ENCODE data around the gene RNF144B.

The RNF144B gene

DNA sequence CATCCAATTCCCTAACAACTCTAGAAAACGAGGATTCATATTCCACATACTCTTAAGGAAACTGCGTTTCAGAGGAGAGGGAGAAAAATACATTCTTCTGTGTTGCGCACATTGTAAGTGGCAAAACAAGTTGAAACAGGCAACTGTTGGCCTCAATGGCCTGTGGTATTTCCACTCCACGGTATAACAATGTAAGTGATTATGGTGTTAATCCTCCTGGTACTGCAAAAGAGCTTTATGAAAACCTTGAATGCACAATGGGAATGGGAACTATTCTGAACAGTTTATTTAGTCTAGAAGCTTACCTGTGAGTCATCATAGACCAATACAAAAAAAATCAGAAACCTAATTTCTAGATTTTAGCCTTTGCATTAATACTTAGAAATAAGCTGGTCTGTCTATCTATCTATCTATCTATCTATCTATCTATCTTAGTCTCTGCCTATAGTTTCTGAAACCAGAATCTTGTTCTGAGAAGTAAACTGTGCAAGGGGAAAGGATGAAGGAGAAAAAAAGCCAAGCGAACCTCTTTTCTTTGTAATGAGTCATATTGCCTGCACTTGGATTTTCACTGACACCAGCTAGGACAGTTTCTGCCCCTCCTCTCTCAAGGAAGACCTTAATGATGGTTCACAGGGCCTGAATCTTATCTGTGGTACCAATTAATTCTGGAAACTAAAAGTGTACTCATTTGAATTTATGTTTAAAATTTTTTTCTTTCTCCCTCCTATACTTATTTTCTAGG lies 101.5 kb downstream of the RNF144B start:
- DNase-seq (ENCODE audit: low spot score) = no peak

GRCh38 chr6:18489335-18489734 lies 102.2 kb downstream of the RNF144B start:
- no peak for DNase-seq (ENCODE audit: low spot score)

DNA sequence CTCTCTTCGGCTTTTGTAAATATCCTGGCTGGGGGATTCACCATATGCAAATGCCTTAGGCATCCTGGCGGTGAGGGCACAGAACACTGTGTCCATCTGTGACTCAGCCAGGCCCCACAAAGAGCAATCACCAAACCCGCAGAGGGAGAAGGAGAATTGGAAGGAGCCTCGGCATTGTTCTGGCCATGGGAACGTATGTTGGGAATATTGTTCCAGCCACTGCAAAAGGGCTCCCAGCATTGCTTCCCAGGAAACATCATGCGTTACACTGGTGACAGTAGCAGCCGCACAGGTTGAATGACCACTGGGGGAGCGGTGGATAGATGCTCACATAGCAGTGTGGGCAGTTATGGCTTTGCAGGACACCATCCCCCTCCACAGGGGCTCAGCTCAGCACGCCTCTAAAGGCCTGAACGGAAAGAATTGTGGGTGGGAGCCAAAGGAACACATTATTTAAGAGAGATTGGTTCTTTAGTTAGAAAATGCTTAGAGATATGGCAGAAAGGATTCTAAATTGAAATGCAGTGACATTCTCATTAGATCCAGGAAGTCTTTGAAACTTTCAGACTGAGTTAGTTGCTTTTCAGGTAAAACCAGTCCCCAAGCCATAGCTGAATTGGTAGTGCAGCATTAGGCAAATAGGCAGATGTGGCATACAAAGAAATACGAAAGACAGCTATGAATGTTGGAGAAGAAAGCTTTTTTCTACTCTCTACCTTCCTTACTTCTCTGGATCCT lies 104.3 kb downstream of the RNF144B start:
- DNase-seq (ENCODE audit: low spot score) = no peak

DNA sequence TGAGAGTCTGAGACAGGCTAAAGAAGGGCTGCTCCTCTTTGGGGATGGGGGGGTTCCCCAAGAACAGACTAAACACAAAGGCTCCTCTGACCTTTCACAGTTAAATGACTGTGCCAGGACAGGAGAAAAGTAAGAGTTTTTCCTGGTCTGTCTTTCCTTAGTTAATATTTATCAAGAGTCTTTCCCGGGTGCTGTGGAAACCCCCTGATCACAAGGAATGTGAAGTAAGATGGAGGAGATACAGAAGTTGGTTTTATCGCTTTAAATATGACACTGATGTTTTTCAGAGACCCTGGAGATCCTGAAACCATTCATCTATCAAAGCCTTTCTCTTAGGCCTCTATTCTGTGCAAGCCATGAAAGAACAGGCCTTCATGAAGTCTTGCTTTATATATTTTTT lies 105.8 kb downstream of the RNF144B start:
- no peak for DNase-seq (ENCODE audit: low spot score)

DNA sequence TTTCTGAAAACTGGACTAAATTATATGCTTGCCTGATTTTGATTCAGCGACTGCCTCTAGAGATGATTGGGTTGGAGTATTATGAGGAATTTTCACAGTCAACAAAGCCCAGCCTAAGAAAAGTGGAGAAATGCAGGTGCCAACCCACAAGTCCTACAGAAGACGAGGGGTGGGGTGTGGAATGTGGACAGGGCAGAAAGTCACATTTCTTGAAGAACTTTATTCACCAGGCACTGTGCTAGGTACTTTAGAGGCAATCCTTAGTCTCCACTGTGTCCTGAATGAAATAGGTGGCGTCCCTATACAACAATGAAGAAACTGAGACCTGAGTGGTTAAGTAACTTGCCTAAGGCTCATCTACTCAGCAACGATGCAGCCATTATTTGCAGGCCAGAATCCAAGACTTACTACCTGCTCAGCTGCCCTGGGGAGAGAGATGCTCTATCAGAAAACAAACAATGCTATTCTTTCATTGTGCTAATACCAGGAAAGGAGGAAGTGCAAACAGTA lies 106.3 kb downstream of the RNF144B start:
- no peak for DNase-seq (ENCODE audit: low spot score)

GRCh38 chr6:18493925-18494324 lies 106.8 kb downstream of the RNF144B start:
- DNase-seq (ENCODE audit: low spot score) = no peak

GRCh38 chr6:18495236-18495635 lies 108.1 kb downstream of the RNF144B start:
- DNase-seq (ENCODE audit: low spot score) = no peak

DNA sequence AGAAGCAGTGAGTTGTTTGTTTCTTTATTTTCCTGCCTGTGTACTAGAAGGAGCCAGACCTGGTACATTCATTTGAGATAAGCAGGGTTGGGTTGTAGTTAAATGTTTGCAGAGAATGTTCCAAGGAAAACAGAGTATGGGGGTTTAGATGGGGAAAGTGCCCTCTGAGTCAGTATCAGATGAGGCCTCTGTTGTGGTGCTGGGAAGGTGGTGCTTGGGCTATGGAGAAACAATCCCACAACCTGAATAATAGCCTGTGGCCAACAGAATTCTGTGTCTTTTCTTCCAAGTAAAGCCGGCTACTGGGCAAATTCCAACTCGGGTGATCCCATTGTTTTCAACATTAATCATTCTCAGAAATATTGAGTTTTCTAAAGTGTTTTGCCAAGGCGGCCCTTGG lies 109.3 kb downstream of the RNF144B start:
- DNase-seq (ENCODE audit: low spot score) = no peak

DNA sequence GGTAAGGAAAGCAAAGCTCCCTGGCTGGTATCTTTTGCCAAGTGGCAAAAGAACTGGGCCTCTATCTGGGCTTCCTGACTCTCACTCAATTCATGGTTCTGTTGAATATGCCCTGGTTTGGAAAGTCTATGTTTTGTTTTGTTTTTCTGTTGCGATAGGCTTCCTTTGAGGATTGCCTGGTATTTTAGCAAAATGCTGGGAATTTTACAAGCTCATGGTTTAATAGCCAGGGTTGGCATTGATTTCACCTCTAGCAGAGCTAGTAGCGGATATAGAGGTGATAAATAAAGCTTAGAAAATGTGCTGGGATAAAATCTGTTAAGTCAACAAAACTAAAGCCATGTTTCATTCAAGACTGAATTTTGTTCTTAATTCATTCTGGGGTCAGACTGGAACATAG lies 109.9 kb downstream of the RNF144B start:
- no peak for DNase-seq (ENCODE audit: low spot score)

DNA sequence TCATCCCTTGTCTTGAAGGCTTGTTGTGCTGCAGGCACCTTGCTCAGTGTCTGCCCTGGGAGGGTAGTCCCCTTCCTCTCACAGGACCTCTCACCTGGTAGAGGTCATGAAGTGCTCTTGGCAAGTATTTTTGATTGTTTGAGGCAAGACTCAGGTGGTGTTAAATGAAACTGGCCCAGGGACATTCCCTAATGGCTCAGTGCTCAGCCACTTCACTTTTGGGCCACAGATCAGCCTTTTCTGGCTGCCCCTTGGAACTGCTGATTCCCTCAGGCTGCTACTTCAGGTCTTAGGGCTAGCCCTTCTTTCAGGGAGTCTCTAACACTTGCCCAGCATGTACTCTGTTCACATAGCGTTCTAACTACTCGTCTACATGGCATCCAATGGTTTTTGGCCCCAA lies 111.3 kb downstream of the RNF144B start:
- no peak for DNase-seq (ENCODE audit: low spot score)

DNA sequence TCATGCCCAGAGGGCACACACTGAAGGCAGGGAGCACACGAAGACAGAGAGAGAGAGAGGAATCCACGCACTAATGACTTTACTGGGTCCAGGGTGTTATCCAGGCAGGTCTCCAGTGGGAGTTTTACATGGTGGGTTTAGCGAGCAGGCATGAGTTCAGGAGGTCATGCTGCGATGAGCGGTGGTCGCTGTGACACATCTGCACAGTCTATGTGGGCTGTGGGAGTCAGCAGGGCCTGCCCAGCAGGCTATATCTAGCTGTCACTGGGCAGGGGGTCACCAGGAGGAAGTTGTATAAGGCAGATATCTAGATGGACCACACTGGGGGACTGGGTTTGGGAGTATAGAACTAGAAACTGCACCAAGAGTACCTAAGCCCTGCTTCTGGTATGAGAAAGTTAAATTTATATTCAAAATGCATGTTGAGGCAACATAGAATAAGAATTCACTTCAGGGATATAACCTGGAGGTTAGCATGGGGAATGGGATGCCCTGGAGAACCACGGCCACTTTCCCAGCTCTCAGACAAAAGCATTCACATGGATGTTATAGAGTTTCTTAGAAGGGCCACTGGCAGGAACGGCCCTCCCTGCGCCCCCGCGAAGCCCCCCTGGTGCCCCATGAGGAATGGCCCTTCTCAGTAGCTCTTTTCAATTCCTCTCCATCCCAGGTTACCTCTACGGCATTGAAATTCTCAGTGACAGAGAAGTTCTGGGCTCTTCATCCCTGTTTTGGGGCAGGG lies 113.9 kb downstream of the RNF144B start:
- no peak for DNase-seq (ENCODE audit: low spot score)

DNA sequence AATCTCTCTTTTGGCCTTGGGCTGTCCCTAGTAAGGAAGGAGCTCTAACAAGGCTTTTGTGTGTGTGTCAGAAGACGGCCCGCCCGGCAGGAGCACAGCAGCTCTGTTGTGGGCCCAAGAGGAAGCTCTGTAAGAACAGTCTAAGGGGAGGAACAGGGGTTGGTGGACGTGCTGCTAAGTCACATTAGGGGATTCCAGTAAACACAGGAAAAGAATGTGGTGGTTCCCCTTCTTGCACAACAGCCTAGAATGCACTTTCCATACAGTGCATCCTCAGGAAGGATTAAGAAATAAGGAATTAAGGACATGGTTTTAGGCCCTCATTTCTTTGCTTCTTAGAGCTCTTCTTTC lies 114.5 kb downstream of the RNF144B start:
- DNase-seq (ENCODE audit: low spot score) = no peak

DNA sequence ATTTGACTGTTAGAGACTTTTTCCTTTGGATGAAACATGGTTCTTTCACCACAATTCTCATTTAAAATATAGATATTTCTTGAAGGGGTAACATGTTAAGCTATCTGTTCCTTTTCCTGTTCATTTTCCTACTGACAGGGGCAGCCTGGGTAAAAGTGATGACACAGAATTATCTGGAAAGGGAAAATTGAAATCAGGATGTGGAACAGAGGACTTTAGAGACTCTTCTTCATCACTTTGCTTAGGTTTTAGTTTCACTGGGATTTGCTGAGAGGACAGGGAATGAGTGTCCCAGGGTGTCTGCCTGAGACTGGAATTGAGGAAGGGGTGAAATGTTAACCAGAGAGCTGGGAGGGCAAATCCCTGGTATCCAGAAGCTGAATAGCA lies 116.0 kb downstream of the RNF144B start:
- no peak for DNase-seq (ENCODE audit: low spot score)

- DNase-seq (ENCODE audit: low spot score) = peak; percentile 66
These were observed 116.6 kb downstream of the RNF144B start for GRCh38 chr6:18503593-18504231.

- DNase-seq (ENCODE audit: low spot score) = no peak
These were observed 117.1 kb downstream of the RNF144B start for GRCh38 chr6:18504232-18504596.

- DNase-seq (ENCODE audit: low spot score) = peak; percentile 55
These were observed 119.3 kb downstream of the RNF144B start for GRCh38 chr6:18506382-18507017.

- peak; percentile 75 for DNase-seq (ENCODE audit: low spot score)
These were observed 119.9 kb downstream of the RNF144B start for GRCh38 chr6:18507018-18507415.

DNA sequence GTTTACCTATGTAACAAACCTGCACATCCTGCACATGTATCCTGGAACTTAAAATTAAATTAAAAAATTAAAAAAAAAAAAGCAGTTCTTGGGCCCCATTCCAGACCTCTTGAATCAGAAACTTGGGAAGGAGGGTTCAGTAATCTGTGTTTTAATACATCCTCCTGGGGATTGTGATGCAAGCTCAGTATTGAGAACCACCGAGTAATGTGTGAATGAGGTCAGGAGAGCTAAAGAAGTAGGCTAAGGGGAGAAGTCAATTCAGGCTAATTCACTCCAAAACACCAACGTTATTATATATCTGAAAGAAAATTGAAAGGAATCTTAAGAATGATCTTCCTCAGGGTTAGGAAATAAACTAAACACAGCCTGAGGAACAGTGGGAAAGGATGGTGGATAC lies 120.4 kb downstream of the RNF144B start:
- DNase-seq (ENCODE audit: low spot score) = no peak

DNA sequence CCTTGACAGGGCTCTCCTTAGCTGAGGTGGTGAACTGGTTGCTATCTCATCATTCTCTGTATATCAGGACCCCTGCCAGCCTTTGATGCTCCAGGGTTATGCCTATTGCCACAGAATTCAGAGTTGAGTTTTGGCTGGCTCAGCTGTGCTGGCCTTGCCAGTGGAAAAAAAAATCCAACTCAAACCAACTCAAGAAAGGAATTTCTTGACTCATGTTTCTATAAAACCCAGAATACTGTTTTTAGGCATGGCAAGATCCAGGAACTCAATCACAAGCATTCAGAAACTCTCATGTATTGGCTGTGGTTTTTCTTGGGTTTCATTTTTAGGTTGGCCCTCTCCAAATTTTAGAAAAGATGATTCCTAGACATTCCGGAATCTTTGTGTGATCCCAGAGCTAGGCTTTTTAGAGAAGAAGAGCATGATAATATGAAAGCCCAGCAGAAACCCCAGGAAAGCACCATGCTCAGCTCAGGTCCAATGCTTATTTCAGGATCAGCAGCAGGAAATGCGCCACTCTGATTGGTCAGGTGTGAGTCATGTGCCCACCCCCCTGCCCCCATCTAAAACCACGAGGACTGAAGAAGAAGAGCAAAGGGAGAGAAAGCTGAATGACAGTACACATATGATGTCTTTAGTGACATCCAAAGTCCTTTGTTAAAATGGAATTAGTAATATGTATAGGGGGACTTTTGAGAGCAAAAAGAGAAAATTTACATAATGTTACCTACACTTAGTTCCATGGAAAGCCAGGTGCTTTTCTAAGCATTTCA lies 122.9 kb downstream of the RNF144B start:
- no peak for DNase-seq (ENCODE audit: low spot score)

DNA sequence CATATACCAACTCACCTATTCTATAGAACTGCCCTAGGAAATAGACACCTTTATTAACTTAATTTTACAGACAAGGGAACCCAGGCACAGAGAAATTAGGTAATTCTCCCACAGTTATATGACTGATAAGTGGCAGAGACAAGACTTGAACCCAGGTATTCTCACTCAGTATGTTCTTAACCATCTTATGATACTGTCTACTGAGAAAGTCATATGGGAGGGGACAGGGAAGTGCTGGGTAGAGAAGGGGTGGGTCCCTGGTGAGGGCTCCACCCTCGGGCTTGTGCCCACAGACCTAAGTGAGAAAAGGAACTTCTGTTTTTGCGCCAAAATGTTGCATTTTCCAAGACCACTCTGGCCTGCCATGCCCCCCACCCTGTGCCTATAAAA lies 123.5 kb downstream of the RNF144B start:
- DNase-seq (ENCODE audit: low spot score) = no peak

DNA sequence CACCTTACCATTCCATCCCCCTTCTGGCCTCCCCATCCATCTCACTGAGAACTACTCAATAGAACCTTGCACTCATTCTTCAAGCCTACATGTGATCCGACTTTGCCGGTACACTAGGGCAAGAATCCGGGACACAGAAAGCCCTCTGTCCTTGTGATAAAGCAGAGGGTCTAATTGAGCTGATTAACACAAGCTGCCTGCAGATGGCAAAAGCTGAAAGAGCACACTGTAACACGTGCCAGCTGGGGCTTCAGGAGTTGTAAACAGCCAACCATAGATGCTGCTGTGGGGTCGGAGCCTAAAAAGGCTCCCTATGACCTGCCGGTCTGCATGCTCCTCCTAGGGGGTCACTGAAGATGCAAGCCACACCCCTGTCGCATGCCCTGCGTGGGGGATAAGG lies 124.1 kb downstream of the RNF144B start:
- no peak for DNase-seq (ENCODE audit: low spot score)

Data from D341Med (cell line).